Lower leg skin (tissue), 4 donors: ENCODE results near the gene XBP1. TPM values are rescaled to one million over a fixed set of nuclear protein-coding genes. Genes with fewer than 3 reads are reported as not detected.

Source experiments
- DNase-seq, 2 donors: peaks; one replicate each; pipeline ENCODE4 v3.0.0-alpha.2; 2019; ENCODE audit warnings: low spot score in 2 of 2
- H3K4me3 ChIP-seq: fragments of 200-600 bp; sonication (generic); 2 replicates; pipeline ENCODE4 v1.5.1; 2017; ENCODE audit warnings: mild to moderate bottlenecking, low read depth; ENCODE audit not compliant: poor library complexity, severe bottlenecking
- POLR2A ChIP-seq, 2 donors: fragments of 450-650 bp; IDR thresholded peaks; one replicate each; pipeline ENCODE4 v1.6.1; 2016 to 2017; ENCODE audit warnings: antibody characterized with exemption in 2 of 2, mild to moderate bottlenecking in 1 of 2, moderate library complexity in 1 of 2
- WGBS, 2 donors: methylation state at CpG; one replicate each; pipeline ENCODE4 v1.1.5; 2018; 5-methylcytosine and 5-hydroxymethylcytosine counted together
- intact Hi-C: fragments of 100-400 bp; cut with DNase I; formaldehyde crosslinking; loops from one replicate; pipeline ENCODE4 v1.15.0; 2023; ENCODE audit warnings: low total_unique reads
- total RNA-seq, 4 donors: library from RNA; depleted of rRNA; stranded (reverse); fragments of >200 nt; gene quantifications; one replicate each; pipeline ENCODE4 v1.1.0, GENCODE V29; 2016
- TF ChIP-seq, protein P1 (sequence below), 3 donors: fragments of 450-650 bp; IDR thresholded peaks; one replicate each; pipeline ENCODE4 v1.5.1; 2016; ENCODE audit warnings: antibody characterized with exemption in 3 of 3, mild to moderate bottlenecking in 3 of 3, moderate library complexity in 2 of 3

XBP1 gene
- total RNA-seq, 4 donors from 2014 or later, result 128 to 256 (median 191) TPM

DNA sequence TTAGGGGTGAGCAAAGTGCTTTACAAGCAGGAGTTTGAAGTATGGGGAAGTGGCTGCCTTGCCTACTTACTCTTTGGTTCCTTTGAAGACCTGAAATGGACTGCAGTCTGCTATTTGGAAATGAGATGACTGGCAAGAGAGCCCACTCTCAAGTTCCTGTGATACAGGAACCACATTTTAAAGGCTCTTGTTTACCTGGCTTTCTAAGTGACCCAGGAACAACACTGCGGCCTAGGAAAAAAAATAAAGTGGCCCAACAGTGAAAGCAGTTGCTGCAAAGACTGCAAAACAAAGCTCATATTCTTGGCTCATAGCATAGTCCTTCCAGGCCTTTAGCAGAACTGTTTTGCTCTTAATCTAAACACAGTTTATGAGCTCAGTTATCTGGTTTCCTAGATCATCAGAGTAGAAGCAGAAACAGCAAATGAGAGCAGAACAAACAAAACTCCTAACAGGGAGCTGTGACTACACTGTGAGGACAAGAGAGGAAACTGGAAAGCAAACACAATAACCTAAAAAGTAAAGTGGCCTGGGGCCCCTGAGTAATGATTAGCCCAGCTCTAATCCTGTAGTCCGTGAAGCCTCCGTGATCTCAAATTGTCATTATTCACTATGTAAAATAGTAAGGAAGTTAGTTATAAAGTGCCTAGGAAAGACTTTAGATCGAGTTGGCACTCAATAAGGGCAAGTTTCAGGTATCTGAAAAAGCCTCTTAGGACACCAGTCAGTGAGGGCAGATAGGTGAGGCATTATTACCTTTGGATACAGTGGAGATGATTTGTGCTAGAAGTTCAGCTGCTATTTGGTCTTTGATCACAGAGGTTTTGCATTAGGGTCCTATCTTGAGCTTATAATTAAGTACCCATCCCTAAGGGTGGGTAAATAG, 16.3 kb downstream of the XBP1 start:
- no peak for DNase-seq
- no peak for TF ChIP-seq POLR2A (IDR thresholded peaks at IDR 0.05)
- TF ChIP-seq, protein P1, sequence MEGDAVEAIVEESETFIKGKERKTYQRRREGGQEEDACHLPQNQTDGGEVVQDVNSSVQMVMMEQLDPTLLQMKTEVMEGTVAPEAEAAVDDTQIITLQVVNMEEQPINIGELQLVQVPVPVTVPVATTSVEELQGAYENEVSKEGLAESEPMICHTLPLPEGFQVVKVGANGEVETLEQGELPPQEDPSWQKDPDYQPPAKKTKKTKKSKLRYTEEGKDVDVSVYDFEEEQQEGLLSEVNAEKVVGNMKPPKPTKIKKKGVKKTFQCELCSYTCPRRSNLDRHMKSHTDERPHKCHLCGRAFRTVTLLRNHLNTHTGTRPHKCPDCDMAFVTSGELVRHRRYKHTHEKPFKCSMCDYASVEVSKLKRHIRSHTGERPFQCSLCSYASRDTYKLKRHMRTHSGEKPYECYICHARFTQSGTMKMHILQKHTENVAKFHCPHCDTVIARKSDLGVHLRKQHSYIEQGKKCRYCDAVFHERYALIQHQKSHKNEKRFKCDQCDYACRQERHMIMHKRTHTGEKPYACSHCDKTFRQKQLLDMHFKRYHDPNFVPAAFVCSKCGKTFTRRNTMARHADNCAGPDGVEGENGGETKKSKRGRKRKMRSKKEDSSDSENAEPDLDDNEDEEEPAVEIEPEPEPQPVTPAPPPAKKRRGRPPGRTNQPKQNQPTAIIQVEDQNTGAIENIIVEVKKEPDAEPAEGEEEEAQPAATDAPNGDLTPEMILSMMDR (IDR thresholded peaks at IDR 0.05), result no peak
- no peak overlapping the region for H3K4me3 ChIP-seq
- WGBS, 2 donors, result 75 to 87% methylated on average over 4 of the region's 4 CpGs
- intact Hi-C loops, result no loop called here

DNA sequence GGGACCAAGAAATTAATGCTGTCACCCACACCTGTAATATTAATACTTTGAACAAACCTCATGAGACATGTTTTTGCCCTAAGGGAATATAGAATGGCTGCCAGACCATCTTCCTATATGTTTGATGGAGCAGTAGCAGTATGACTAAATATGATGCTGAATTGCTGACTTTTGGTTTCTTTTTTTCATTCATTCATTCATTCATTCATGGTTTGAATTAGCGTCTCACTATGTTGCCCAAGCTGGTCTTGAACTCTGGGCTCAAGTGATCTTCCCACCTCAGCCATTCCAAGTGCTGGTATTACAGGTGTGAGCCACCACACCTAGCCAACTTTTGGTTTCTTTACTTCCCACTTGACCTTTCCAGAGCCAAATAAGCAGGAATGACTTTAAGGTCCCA, 20.1 kb downstream of the XBP1 start:
- intact Hi-C loops, result no loop called here
- no peak overlapping the region for H3K4me3 ChIP-seq
- DNase-seq, result no peak
- WGBS, 2 donors, result 94 to 97% methylated on average over 1 of the region's 1 CpG
- TF ChIP-seq, protein P1 (IDR thresholded peaks at IDR 0.05), result no peak
- no peak for TF ChIP-seq POLR2A (IDR thresholded peaks at IDR 0.05)

DNA sequence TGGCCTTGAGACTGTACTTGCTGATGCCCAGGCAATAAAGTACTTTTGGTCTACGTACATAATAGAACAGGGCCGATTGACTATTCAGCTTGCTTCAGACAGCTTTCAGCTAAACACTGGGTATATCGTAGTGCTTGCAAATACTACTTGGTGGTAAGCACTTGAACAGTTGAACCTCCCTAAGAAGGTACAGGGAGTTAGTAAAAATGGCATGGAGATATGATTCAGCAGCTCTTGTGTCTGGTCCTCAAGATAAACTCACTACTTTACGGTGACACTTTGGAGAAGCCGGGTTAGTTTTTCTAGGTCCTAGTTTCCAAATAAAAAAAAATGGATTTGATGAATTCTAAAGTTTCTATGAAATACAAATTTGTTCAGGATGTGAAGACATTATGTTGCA, 20.5 kb downstream of the XBP1 start:
- WGBS, 2 donors, result 89 to 90% methylated on average over 5 of the region's 5 CpGs
- DNase-seq, result no peak
- intact Hi-C loops, result no loop called here
- TF ChIP-seq, protein P1 (IDR thresholded peaks at IDR 0.05), result no peak
- no peak overlapping the region for H3K4me3 ChIP-seq

DNA sequence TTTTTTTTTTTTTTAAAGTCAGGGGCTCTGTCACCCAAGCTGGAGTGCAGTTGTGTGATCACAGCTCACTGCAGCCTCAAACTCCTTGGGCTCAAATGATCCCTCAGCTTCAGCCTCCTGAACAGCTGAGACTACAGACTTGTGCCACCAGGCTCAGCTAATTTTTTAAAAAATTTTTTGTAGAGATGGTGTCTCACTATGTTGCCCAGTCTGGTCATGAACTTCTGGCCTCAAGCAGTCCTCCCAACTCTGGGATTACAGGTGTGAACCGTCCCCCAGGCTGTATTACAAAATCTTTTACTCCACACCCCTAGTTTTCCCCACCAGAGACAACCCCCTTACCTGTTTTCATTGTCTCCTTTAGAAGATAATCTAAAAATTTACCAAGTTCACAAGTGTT, 26.0 kb downstream of the XBP1 start:
- DNase-seq, result peak in 1 of 2 donors; percentile 32
- TF ChIP-seq, protein P1 (IDR thresholded peaks at IDR 0.05), result no peak
- no peak for TF ChIP-seq POLR2A (IDR thresholded peaks at IDR 0.05)
- 86 to 89% methylated on average over 1 of the region's 1 CpG for WGBS, 2 donors
- intact Hi-C loops, result no loop called here
- H3K4me3 ChIP-seq, result no peak overlapping the region

DNA sequence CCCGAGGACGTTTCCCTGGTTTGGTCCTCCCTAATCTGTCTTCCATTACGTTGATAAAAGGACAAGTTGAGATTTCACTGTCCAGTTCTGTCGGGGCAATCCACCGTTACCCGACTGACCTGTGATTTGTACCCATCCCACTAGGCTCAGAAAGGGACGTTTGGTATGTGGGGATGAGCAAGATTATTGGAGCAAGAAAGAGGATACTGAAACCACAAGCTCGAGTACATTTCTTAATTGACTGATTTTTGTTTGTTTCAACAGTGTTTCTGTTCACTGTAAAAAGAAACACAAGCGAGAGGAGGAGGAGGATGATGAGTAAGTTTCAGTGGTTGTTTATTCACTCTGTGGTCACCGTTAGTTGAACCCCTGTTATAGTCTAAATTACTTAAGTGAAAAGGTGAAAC, 26.9 kb downstream of the XBP1 start:
- 0 to 1% methylated on average over 10 of the region's 10 CpGs for WGBS, 2 donors
- intact Hi-C loops, result no loop called here
- TF ChIP-seq, protein P1 (IDR thresholded peaks at IDR 0.05), result no peak
- no peak for TF ChIP-seq POLR2A (IDR thresholded peaks at IDR 0.05)
- H3K4me3 ChIP-seq, result peak overlapping the region; percentile 72
- no peak for DNase-seq
